Lower leg skin (tissue), 4 donors: ENCODE measurements around the gene PPP2R2B. TPM values are rescaled to one million over a fixed set of nuclear protein-coding genes. Genes with fewer than 3 reads are reported as not detected.

Experiments
- DNase-seq, 2 donors: peaks; one replicate each; pipeline ENCODE4 v3.0.0-alpha.2; 2019; ENCODE audit warnings: low spot score in 2 of 2
- H3K4me3 ChIP-seq: fragments of 200-600 bp; sonication (generic); 2 replicates; pipeline ENCODE4 v1.5.1; 2017; ENCODE audit warnings: mild to moderate bottlenecking, low read depth; ENCODE audit not compliant: poor library complexity, severe bottlenecking
- CTCF ChIP-seq, 3 donors: fragments of 450-650 bp; IDR thresholded peaks; one replicate each; pipeline ENCODE4 v1.5.1; 2016; ENCODE audit warnings: antibody characterized with exemption in 3 of 3, mild to moderate bottlenecking in 3 of 3, moderate library complexity in 2 of 3
- POLR2A ChIP-seq, 2 donors: fragments of 450-650 bp; IDR thresholded peaks; one replicate each; pipeline ENCODE4 v1.6.1; 2016 to 2017; ENCODE audit warnings: antibody characterized with exemption in 2 of 2, mild to moderate bottlenecking in 1 of 2, moderate library complexity in 1 of 2
- WGBS, 2 donors: methylation state at CpG; one replicate each; pipeline ENCODE4 v1.1.5; 2018; 5-methylcytosine and 5-hydroxymethylcytosine counted together
- intact Hi-C: fragments of 100-400 bp; cut with DNase I; formaldehyde crosslinking; loops from one replicate; pipeline ENCODE4 v1.15.0; 2023; ENCODE audit warnings: low total_unique reads
- total RNA-seq, 4 donors: library from RNA; depleted of rRNA; stranded (reverse); fragments of >200 nt; gene quantifications; one replicate each; pipeline ENCODE4 v1.1.0, GENCODE V29; 2016

PPP2R2B gene
- total RNA-seq, 4 donors from 2014 or later, result 3.7 to 8.4 (median 4.5) TPM

GRCh38 chr5:146538432-146538831, 340.1 kb downstream of the PPP2R2B start:
- H3K4me3 ChIP-seq, result no peak overlapping the region
- no peak for DNase-seq
- WGBS, 2 donors, result 88 to 93% methylated on average over 3 of the region's 3 CpGs
- intact Hi-C loops, result no loop called here
- TF ChIP-seq POLR2A (IDR thresholded peaks at IDR 0.05) (no peak), CTCF (IDR thresholded peaks at IDR 0.05) (no peak)

GRCh38 chr5:146533882-146534281, 344.7 kb downstream of the PPP2R2B start:
- DNase-seq, result no peak
- WGBS, 2 donors, result 0 to 5% methylated on average over 1 of the region's 1 CpG
- no peak overlapping the region for H3K4me3 ChIP-seq
- no peak for TF ChIP-seq CTCF (IDR thresholded peaks at IDR 0.05)
- TF ChIP-seq POLR2A (IDR thresholded peaks at IDR 0.05), result no peak
- intact Hi-C loops, result loop anchor here (5.0 kb wide), 1 partner anchor 653 kb away; no protein-coding TSS in a partner anchor

GRCh38 chr5:146533260-146533857, 345.2 kb downstream of the PPP2R2B start:
- peak in 1 of 2 donors; percentile 40 for DNase-seq
- 36 to 39% methylated on average over 7 of the region's 7 CpGs for WGBS, 2 donors
- intact Hi-C loops, result loop anchor here (5.0 kb wide), 1 partner anchor 654 kb away; no protein-coding TSS in a partner anchor
- no peak for TF ChIP-seq CTCF (IDR thresholded peaks at IDR 0.05)
- TF ChIP-seq POLR2A (IDR thresholded peaks at IDR 0.05), result no peak
- no peak overlapping the region for H3K4me3 ChIP-seq
